ENCODE results near the gene AKR7A2. TPM values are rescaled to one million over a fixed set of nuclear protein-coding genes. Genes with fewer than 3 reads are reported as not detected.
"Not testable (repeated sequence)": the region's sequence is repeated elsewhere in the genome, so short reads cannot be mapped to it uniquely, and the experiment has no call there.

AKR7A2 gene
- total RNA-seq, 1 experiment from 2014 or later: 52.7 TPM

DNA sequence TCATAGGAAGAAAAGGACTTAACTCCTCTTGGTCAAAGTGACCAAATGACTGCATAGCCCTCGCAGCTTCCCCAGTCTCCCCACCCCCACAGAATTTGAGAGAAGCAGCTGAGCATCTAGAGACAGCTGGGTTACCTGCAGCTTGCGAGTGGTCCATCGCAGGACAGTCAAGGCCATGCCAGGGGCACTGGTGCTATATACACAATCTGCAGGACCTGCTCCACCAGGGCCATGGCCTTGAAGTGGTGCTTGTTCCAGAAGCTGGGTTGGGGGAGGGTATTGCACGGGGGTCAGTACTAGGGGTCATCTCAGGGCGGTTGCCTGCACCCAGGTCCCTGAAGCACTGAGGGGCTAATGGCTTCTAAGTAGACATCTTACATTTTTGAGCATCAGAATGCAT lies 49.9 kb downstream of the AKR7A2 start:
- no peak for DNase-seq (ENCODE audit: low read depth)

DNA sequence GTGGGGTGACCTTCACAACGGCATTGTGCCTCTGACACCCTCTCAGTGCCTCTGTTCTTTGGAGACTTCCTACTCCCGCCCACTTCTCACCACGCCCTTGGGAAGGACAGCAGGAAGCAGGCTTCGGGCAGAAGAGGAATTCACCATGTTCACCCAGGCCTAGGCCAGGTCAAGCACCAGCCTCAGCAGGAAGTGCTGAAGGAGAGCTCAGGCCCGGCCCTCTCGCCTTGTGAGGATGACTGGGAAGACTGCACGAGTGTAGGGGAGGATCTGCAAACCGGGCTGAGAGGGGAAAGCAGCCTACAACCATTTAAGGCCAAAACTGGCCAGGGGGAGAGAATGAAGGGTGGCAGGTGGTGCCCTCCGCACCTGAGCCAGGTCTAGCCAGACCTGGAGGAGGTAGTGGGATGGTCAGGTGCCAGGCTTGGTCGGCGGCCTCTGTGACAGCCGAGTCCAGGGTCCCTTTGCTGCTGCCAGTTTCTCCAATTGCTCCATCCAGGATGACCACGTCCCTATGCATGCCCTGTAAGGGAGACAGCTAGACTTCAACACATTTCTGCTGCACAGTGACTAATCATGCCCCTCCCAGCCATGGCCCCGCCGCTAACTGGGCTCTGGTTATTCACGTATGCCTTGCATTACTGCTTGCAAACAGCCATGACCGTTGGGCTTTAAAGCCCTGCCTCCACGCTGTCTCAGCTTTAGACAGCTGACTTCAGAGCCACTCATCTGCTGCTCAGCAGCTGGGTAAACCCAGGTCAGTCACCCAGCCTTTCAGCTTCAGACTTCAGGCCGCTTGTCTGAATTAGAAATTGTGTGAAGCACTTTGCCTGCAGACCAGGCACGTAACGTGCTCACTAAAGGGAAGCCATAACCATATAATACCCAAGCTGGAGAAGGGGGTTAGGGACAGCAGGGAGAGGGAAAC lies 51.5 kb downstream of the AKR7A2 start:
- DNase-seq (ENCODE audit: low read depth): peak; percentile 71

DNA sequence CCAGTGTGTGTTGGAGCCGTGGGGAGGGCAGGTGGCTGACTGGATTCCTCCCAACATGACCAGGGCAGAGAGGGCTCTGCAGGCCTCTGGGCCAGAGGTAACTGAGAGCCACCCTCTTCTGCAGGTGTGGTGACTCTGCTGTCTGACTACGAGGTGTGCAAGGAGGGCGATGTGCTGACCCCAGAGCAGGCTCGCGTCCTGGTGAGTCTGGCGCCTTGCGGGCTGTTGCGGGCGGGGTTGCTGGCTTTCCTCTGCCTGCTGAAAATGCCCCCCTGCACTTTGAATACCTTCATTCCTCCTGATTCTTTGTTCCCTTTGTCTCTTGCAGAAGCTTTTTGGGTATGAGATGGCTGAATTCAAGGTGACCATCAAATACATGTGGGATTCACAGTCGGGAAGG lies 53.6 kb downstream of the AKR7A2 start:
- no peak for DNase-seq (ENCODE audit: low read depth)

DNA sequence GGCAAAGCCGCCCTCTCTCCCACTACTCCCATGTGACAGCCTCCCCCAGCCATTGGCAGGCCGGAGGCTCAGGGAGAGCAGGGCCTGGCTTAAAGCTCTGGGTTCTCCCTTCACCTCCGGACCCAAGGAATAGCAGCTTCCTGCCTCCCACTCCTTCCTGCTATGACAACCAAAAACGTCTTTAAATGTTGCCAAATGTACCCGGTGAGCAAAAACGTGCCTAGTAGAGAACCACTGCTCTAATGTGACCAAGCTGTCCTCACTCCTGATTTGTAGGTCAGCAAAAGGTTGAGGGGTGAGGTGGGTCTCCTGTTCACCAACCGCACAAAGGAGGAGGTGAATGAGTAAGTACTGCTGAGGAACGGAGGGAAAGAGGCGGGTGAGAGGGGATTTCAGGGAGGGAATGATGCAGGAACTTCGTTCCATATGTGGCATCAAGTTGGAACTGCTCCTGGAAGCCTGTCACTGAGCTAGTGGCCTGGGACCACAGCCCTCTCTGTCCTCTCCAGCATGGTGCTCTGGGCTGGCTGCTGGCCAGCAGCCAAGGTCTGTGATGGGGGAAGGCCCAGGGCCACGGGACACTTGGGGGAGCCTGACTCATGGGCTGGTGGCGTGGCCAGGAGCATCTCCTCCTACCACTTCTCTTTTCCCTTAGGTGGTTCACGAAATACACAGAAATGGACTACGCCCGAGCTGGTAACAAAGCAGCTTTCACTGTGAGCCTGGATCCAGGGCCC lies 54.6 kb downstream of the AKR7A2 start:
- peak; percentile 39 for DNase-seq (ENCODE audit: low read depth)

DNA sequence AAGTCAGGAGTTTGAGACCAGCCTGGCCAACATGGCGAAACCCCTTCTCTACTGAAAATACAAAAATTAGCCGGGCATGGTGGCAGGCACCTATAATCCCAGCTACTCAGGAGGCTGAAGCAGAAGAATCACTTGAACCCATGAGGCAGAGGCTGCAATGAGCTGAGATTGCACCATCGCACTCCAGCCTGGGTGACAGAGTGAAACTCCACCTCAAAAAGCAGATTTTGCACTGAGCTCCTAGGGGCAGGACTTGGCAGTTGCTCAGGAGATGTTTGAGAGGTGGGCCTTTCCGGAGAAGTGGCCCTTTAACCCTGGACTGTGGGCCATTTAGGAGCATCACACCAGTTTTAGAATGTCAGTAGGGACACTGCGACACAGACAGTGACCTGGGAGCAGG lies 55.6 kb downstream of the AKR7A2 start:
- DNase-seq (ENCODE audit: low read depth): not testable (repeated sequence)

DNA sequence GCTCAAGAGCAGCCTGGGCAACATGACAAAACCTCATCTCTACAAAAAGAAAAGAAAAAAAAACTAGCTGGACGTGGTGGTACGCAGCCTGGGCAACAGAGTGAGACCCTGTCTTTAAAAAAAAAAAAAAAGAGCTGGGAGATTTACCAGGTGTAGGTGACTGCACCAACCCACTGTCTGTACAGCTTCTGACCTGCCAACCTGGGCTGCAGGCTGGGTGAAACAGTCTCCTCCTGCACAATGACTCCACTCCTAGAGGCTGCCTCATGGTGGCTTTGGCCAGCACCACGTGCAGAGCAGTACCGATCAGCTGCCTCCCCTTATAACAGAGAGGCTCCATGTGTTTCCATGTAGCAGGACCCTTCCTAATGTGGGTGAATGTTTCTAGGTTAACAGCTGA lies 56.7 kb downstream of the AKR7A2 start:
- DNase-seq (ENCODE audit: low read depth): no peak

DNA sequence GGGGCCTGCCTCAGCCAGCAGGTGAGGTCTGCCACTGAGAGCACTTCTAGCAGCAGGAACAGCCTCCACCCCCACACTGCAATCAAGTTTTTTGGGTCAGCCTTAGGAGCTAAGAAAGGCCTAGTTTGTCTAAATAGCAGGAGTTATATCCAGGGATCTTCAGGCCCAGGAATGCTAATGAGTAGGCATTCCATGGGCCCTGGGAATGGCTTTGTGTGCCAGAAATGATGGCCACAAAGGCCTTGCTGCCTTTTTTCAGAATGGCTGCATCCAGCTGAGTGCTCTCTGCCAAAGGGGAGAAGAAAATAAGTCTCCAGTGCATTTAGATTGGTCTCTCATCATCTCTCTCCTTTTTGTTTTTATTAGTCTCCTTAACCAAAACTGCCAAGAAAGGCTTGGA lies 57.5 kb downstream of the AKR7A2 start:
- DNase-seq (ENCODE audit: low read depth): no peak

Other genes with a start within 250 kb of the AKR7A2 start
- 45.5 and 49.0 TPM in 2 replicates for gene UBR4, start 101.9 kb downstream of the AKR7A2 start, total RNA-seq (2014; rRNA removed; shearing (Covaris generic))
- gene EMC1, start 60.6 kb downstream of the AKR7A2 start, total RNA-seq (2014; rRNA removed; shearing (Covaris generic)): 41.0 and 49.9 TPM in 2 replicates
- 94.7 and 109 TPM in 2 replicates for gene MRTO4, start 60.3 kb downstream of the AKR7A2 start, total RNA-seq (2014; rRNA removed; shearing (Covaris generic))
- gene AKR7A3, start 23.4 kb downstream of the AKR7A2 start, total RNA-seq (2014; rRNA removed; shearing (Covaris generic)): 0.40 and 0.77 TPM in 2 replicates
- 17.5 and 25.2 TPM in 2 replicates for gene SLC66A1, start 182 bp upstream of the AKR7A2 start, total RNA-seq (2014; rRNA removed; shearing (Covaris generic))
- 141 and 154 TPM in 2 replicates for gene CAPZB, start 173.4 kb upstream of the AKR7A2 start, total RNA-seq (2014; rRNA removed; shearing (Covaris generic))